Measurements from ENCODE around the gene PHACTR1. TPM values are rescaled to one million over a fixed set of nuclear protein-coding genes. Genes with fewer than 3 reads are reported as not detected.

PHACTR1 gene
- total and polyA plus RNA-seq, 2 of the 4 experiments (the other 2 are of a cell fraction): not detected

DNA sequence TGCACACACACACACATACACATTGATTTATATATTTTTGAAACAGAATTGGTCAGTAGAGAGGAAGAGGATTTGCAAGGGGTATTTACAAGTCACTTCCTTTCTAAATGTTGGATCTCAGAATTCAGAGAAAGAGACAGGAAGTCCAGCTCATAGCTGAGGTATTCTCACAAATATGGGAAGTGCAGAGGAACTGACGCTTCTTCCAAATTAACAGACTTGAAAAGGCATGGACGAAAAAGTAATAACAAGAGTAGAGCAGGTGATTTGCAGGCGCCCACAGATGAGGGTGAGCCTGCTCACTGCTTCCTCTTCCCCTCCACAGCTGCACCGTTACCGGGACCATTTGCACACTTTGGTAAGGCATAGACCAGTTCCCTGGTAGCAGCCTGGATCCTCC lies 246.4 kb downstream of the PHACTR1 start:
- ChIA-PET POLR2A (ENCODE audit: unreplicated experiment) (no interaction called here), CTCF (no interaction called here)
- no peak overlapping the region for H2AFZ ChIP-seq (replicated peaks; ENCODE audit: low read length, poor library complexity)
- H3K14ac ChIP-seq (replicated peaks; ENCODE audit: low read depth, low read length): no peak overlapping the region
- DNase-seq (no peak), ATAC-seq (ENCODE audit: low read depth) (no peak)
- no peak overlapping the region for H3K9ac ChIP-seq (ENCODE audit: low read depth, low read length)
- no peak overlapping the region for H2AK5ac ChIP-seq (ENCODE audit: low read depth, low read length)
- no peak overlapping the region for H2AK9ac ChIP-seq (replicated peaks; ENCODE audit: low read depth, low read length, poor library complexity)
- dilution Hi-C loops (cut with HindIII; ENCODE audit: low sequenced_read_pairs, unreplicated experiment) (no loop called here), in situ Hi-C loops (cut with MboI; ENCODE audit: low sequenced_read_pairs) (no loop called here), intact Hi-C loops (cut with micrococcal nuclease) (no loop called here)
- H3K56ac ChIP-seq (ENCODE audit: extremely low read depth, insufficient read depth, low read length): no peak overlapping the region
- no peak overlapping the region for H4K91ac ChIP-seq (ENCODE audit: insufficient read depth, low read depth, low read length)
- no peak overlapping the region for H2BK120ac ChIP-seq (ENCODE audit: low read depth, low read length)
- TF ChIP-seq POLR2A (IDR thresholded peaks at IDR 0.05; ENCODE audit: low read depth, low read length) (no peak), RCOR1 (IDR thresholded peaks at IDR 0.05; ENCODE audit: insufficient replicate concordance, low read length) (no peak), MAFK (IDR thresholded peaks at IDR 0.05; ENCODE audit: low read depth, low read length) (no peak), CEBPB (IDR thresholded peaks at IDR 0.05; ENCODE audit: low read depth, low read length) (no peak), MAZ (IDR thresholded peaks at IDR 0.05; ENCODE audit: borderline replicate concordance, low read depth, low read length) (no peak), FOS (IDR thresholded peaks at IDR 0.05; ENCODE audit: low read depth, low read length) (no peak), MXI1 (IDR thresholded peaks at IDR 0.05; ENCODE audit: borderline replicate concordance, low read depth, low read length) (no peak), BHLHE40 (IDR thresholded peaks at IDR 0.05; ENCODE audit: low read depth, low read length) (no peak)
- TF ChIP-seq, protein P1, sequence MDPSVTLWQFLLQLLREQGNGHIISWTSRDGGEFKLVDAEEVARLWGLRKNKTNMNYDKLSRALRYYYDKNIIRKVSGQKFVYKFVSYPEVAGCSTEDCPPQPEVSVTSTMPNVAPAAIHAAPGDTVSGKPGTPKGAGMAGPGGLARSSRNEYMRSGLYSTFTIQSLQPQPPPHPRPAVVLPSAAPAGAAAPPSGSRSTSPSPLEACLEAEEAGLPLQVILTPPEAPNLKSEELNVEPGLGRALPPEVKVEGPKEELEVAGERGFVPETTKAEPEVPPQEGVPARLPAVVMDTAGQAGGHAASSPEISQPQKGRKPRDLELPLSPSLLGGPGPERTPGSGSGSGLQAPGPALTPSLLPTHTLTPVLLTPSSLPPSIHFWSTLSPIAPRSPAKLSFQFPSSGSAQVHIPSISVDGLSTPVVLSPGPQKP (IDR thresholded peaks at IDR 0.05; ENCODE audit: borderline replicate concordance, low read depth, low read length): no peak
- TF ChIP-seq, protein P2, sequence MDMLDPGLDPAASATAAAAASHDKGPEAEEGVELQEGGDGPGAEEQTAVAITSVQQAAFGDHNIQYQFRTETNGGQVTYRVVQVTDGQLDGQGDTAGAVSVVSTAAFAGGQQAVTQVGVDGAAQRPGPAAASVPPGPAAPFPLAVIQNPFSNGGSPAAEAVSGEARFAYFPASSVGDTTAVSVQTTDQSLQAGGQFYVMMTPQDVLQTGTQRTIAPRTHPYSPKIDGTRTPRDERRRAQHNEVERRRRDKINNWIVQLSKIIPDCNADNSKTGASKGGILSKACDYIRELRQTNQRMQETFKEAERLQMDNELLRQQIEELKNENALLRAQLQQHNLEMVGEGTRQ (IDR thresholded peaks at IDR 0.05; ENCODE audit: low read depth, low read length): no peak
- peaks cover 2% of the 10 kb centered on the region; the same call in 1 of the 2 replicates for H3K9me3 ChIP-seq (ENCODE audit: control insufficient read depth, insufficient read depth, low read length)
- H3K27ac ChIP-seq (ENCODE audit: insufficient read depth, low read length): no peak overlapping the region
- no peak overlapping the region for H2BK15ac ChIP-seq (ENCODE audit: low read depth, low read length)
- peaks cover 2% of the 10 kb centered on the region; the same call in 1 of the 2 replicates for H3K27me3 ChIP-seq (ENCODE audit: control insufficient read depth, insufficient read depth, low read length)
- no peak overlapping the region for H3K23ac ChIP-seq (ENCODE audit: low read depth, low read length)
- BruUV-seq (replicated peaks): no TSS peak
- no peak overlapping the region for H3K18ac ChIP-seq (ENCODE audit: low read depth, low read length)
- no peak overlapping the region for H3K4me3 ChIP-seq (ENCODE audit: insufficient read depth, low read depth, low read length)
- H3K4me2 ChIP-seq (ENCODE audit: low read depth, low read length): no peak overlapping the region
- H4K20me1 ChIP-seq (ENCODE audit: insufficient read depth, low read length): no peaks in the 10 kb centered on the region
- no peaks in the 10 kb centered on the region for H3K4me1 ChIP-seq (ENCODE audit: control insufficient read depth, insufficient read depth, low read length)
- H4K8ac ChIP-seq (ENCODE audit: low read depth in 2 of 2, low read length in 2 of 2): no peak overlapping the region
- no peaks in the 10 kb centered on the region for H3K36me3 ChIP-seq (ENCODE audit: control insufficient read depth, insufficient read depth, low read length)
- H3K4ac ChIP-seq (ENCODE audit: low read depth, low read length): no peak overlapping the region
- no CpG with 5 or more reads among the region's 5 CpGs for WGBS, 2 experiments (ENCODE audit: extremely low coverage in 2 of 2, insufficient read length in 1 of 2)
- H2BK5ac ChIP-seq (ENCODE audit: low read depth, low read length, poor library complexity, severe bottlenecking): no peak overlapping the region
- no peak overlapping the region for H4K5ac ChIP-seq (ENCODE audit: low read depth, low read length)
- H2BK20ac ChIP-seq (ENCODE audit: low read depth, low read length): no peak overlapping the region
- H3K79me1 ChIP-seq (ENCODE audit: low read depth in 1 of 2, low read length in 2 of 2): no peaks in the 10 kb centered on the region
- H3K9me1 ChIP-seq (ENCODE audit: insufficient read depth, low read length): no peaks in the 10 kb centered on the region
